Ramos (cell line): Measurements from ENCODE around the gene SLX9.
"Not testable (repeated sequence)": the region's sequence is repeated elsewhere in the genome, so short reads cannot be mapped to it uniquely, and the experiment has no call there.

Experiments
- in situ Hi-C: fragments of 300-500 bp; cut with MboI; formaldehyde crosslinking; loops from one replicate; pipeline ENCODE4 v1.14.3; 2022; ENCODE audit warnings: low sequenced_read_pairs; ENCODE audit not compliant: unreplicated experiment

SLX9 gene

GRCh38 chr21:44928500-44929241 is 11.2 kb upstream of the SLX9 start:
- in situ Hi-C loops = not testable (repeated sequence)

- in situ Hi-C loops = no loop called here
Measured at GRCh38 chr21:44929242-44929798, 10.5 kb upstream of the SLX9 start.

- in situ Hi-C loops = no loop called here
Measured at GRCh38 chr21:44929799-44930542, 9.9 kb upstream of the SLX9 start.

- in situ Hi-C loops = no loop called here
Measured at GRCh38 chr21:44930543-44930981, 9.3 kb upstream of the SLX9 start.

- in situ Hi-C loops = no loop called here
Measured at GRCh38 chr21:44931137-44931500, 8.7 kb upstream of the SLX9 start.

GRCh38 chr21:44931501-44932407 is 8.1 kb upstream of the SLX9 start:
- in situ Hi-C loops = no loop called here

GRCh38 chr21:44932408-44933181 is 7.2 kb upstream of the SLX9 start:
- in situ Hi-C loops = no loop called here

- in situ Hi-C loops = no loop called here
Measured at GRCh38 chr21:44933199-44933917, 6.5 kb upstream of the SLX9 start.

- in situ Hi-C loops = no loop called here
Measured at GRCh38 chr21:44933918-44934260, 5.9 kb upstream of the SLX9 start.

- in situ Hi-C loops = no loop called here
Measured at GRCh38 chr21:44934276-44934675, 5.6 kb upstream of the SLX9 start.

GRCh38 chr21:44934797-44935532 is 4.9 kb upstream of the SLX9 start:
- in situ Hi-C loops = no loop called here

- in situ Hi-C loops = no loop called here
Measured at GRCh38 chr21:44935533-44935927, 4.3 kb upstream of the SLX9 start.

- in situ Hi-C loops = no loop called here
Measured at GRCh38 chr21:44938772-44939531, 877 bp upstream of the SLX9 start.

GRCh38 chr21:44940116-44940631 is 345 bp downstream of the SLX9 start:
- in situ Hi-C loops = no loop called here

- in situ Hi-C loops = no loop called here
Measured at GRCh38 chr21:44941567-44941966, 1.7 kb downstream of the SLX9 start.

- in situ Hi-C loops = no loop called here
Measured at GRCh38 chr21:44942566-44942965, 2.7 kb downstream of the SLX9 start.

GRCh38 chr21:44943005-44943685 is 3.3 kb downstream of the SLX9 start:
- in situ Hi-C loops = no loop called here
